B cell (primary cell): ENCODE data around the gene ZBTB44. TPM values are rescaled to one million over a fixed set of nuclear protein-coding genes. Genes with fewer than 3 reads are reported as not detected.

Experiments used
- ATAC-seq: fragments of 200-7000 bp; cut with Tn5 transposase; one replicate; pipeline ENCODE4 v1.10.0; 2021; ENCODE audit warnings: low read depth, mild to moderate bottlenecking, moderate number of reproducible peaks, moderate library complexity
- CTCF ChIA-PET: fragments of 350-600 bp; sonication (Branson Sonifier 250); formaldehyde crosslinking; loops from one replicate; lab custom pipeline; 2021; ENCODE audit warnings: antibody characterized with exemption, inconsistent platforms; lab: Charles Lee
- POLR2A ChIA-PET: fragments of 350-600 bp; sonication (Branson Sonifier 250); formaldehyde crosslinking; loops from one replicate; lab custom pipeline; 2021; ENCODE audit warnings: antibody characterized with exemption; lab: Charles Lee
- DNase-seq: peaks from one replicate; pipeline ENCODE4 v3.0.0; 2013
- H2AFZ ChIP-seq: 2 replicates; pipeline ENCODE4 v1.6.1; 2012; ENCODE audit warnings: mild to moderate bottlenecking, low read depth, low read length; ENCODE audit not compliant: insufficient read depth, poor library complexity, severe bottlenecking
- H3K27ac ChIP-seq, 2 donors: 1 replicate in 1 of 2; 2 replicates in 1 of 2; pipeline ENCODE4 v1.5.1; 2012 to 2013; ENCODE audit warnings: low read length in 2 of 2, mild to moderate bottlenecking in 2 of 2, moderate library complexity in 1 of 2
- H3K27me3 ChIP-seq, 4 experiments: fragments of 200-600 bp in 1 of 4; sonication (generic) in 1 of 4; replicated peaks in 1 of 4; 1 replicate in 2 of 4; 2 replicates in 2 of 4; pipeline versions ENCODE4 v1.6.1 to v1.7.0; 2013 to 2016; ENCODE audit warnings: low read length in 3 of 4, mild to moderate bottlenecking in 2 of 4, mixed read lengths in 1 of 4, moderate library complexity in 1 of 4; ENCODE audit not compliant: insufficient read depth in 4 of 4, control insufficient read depth in 3 of 4; ENCODE audit errors: control extremely low read depth in 1 of 4
- H3K36me3 ChIP-seq, 2 experiments: replicated peaks in 1 of 2; 1 replicate in 1 of 2; 2 replicates in 1 of 2; pipeline versions ENCODE4 v1.6.1 to v1.7.1; 2013; ENCODE audit warnings: low read length in 1 of 2; ENCODE audit not compliant: insufficient read depth in 2 of 2, control insufficient read depth in 1 of 2; ENCODE audit errors: control extremely low read depth in 1 of 2, extremely low read depth in 1 of 2
- H3K4me1 ChIP-seq, 2 donors: fragments of 200-600 bp in 1 of 2; sonication (generic) in 1 of 2; 1 replicate in 1 of 2; 2 replicates in 1 of 2; pipeline versions ENCODE4 v1.5.1 to v1.6.1; 2013 to 2017; ENCODE audit warnings: low read length in 2 of 2; ENCODE audit not compliant: control insufficient read depth in 2 of 2, insufficient read depth in 2 of 2
- H3K4me2 ChIP-seq: replicated peaks from 2 replicates; pipeline ENCODE3; 2012; ENCODE audit warnings: mild to moderate bottlenecking, low read depth, low read length; ENCODE audit not compliant: poor library complexity, severe bottlenecking
- H3K4me3 ChIP-seq, 5 experiments: fragments of 200-600 bp in 1 of 5; sonication (generic) in 1 of 5; 1 replicate in 3 of 5; 2 replicates in 2 of 5; pipeline versions ENCODE4 v1.5.1 to v1.7.0; 2011 to 2016; ENCODE audit warnings: low read length in 4 of 5, mild to moderate bottlenecking in 4 of 5, low read depth in 2 of 5, control low read depth in 1 of 5, moderate library complexity in 1 of 5; ENCODE audit not compliant: insufficient read depth in 1 of 5; ENCODE audit errors: control extremely low read depth in 1 of 5, extremely low read depth in 1 of 5
- H3K79me2 ChIP-seq: fragments of 200-600 bp; sonication (generic); one replicate; pipeline ENCODE4 v1.6.0; 2016; ENCODE audit warnings: low read length; ENCODE audit not compliant: control insufficient read depth, insufficient read depth
- H3K9ac ChIP-seq: fragments of 200-600 bp; sonication (generic); 2 replicates; pipeline ENCODE4 v1.6.1; 2017; ENCODE audit warnings: mild to moderate bottlenecking, low read length, moderate library complexity
- H3K9me3 ChIP-seq, 3 donors: one replicate each; pipeline versions ENCODE4 v1.6.1 to v1.7.1; 2013; ENCODE audit warnings: low read length in 2 of 3; ENCODE audit not compliant: control insufficient read depth in 2 of 3, insufficient read depth in 1 of 3; ENCODE audit errors: control extremely low read depth in 1 of 3
- H4K20me1 ChIP-seq: 2 replicates; pipeline ENCODE4 v1.6.0; 2012; ENCODE audit warnings: mild to moderate bottlenecking, low read length; ENCODE audit not compliant: insufficient read depth, control insufficient read depth, poor library complexity, severe bottlenecking
- H3K27ac Mint-ChIP-seq: one replicate; pipeline ENCODE4 v1.8.0; 2021; ENCODE audit warnings: mixed read lengths
- H3K27me3 Mint-ChIP-seq: one replicate; pipeline ENCODE4 v1.8.0; 2021; ENCODE audit warnings: mixed read lengths
- H3K4me1 Mint-ChIP-seq: one replicate; pipeline ENCODE4 v1.8.0; 2021; ENCODE audit warnings: mixed read lengths
- H3K4me3 Mint-ChIP-seq: one replicate; pipeline ENCODE4 v1.8.0; 2021; ENCODE audit warnings: mixed read lengths
- H3K9me3 Mint-ChIP-seq: one replicate; pipeline ENCODE4 v1.8.0; 2022; ENCODE audit warnings: mixed read lengths; ENCODE audit not compliant: insufficient read depth
- EZH2 ChIP-seq: IDR thresholded peaks from 2 replicates; pipeline ENCODE4 v1.6.1; 2012; ENCODE audit warnings: borderline replicate concordance, low read depth, mild to moderate bottlenecking, moderate library complexity, low read length; ENCODE audit not compliant: insufficient read depth, poor library complexity, severe bottlenecking
- WGBS: methylation state at CpG from one replicate; pipeline ENCODE4 v1.1.5; 2013; ENCODE audit warnings: missing lambda C conversion rate; ENCODE audit not compliant: insufficient coverage; 5-methylcytosine and 5-hydroxymethylcytosine counted together
- intact Hi-C: fragments of 100-400 bp; cut with micrococcal nuclease; formaldehyde crosslinking; loops from one replicate; pipeline ENCODE4 v1.10.0; 2022
- polyA plus RNA-seq: library from polyadenylated mRNA; depleted of rRNA; stranded (reverse); fragments of >200 nt; gene quantifications from 2 replicates; pipeline ENCODE4 v1.2.3, GENCODE V29; 2012
- total RNA-seq, 2 donors: library from RNA; stranded (reverse); fragments of 120-200 nt in 1 of 2; gene quantifications; 1 replicate in 1 of 2; 2 replicates in 1 of 2; pipeline versions ENCODE4 v1.2.3 to v1.2.4, GENCODE V29; 2013 to 2022
- TF ChIP-seq, protein P1 (sequence below): fragments of 200-600 bp; IDR thresholded peaks from one replicate; pipeline ENCODE4 v1.8.0; 2022; ENCODE audit warnings: antibody characterized with exemption, mild to moderate bottlenecking

The ZBTB44 gene
- total and polyA plus RNA-seq, 2 donors (not counting 1 experiment from before 2014, with no cell fraction given), result 23.3 to 89.4 TPM

DNA sequence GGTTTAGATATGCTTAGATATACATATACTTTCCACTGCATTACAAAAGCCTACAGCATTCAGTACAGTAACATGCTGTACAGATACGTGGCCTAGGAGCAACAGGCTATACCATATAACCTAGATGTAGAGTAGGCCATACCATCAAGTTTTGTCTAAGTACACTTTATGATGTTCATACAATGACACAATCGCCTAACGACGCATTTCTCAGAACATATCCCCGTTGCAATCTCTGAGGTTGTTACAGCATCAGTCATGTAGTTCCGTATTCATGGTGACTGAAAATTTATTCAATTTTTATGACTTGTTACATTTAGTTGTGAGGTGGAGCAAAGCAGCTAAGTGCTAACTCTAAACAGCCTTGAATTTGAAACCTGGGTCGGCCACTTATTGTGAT is 6.7 kb downstream of the ZBTB44 start:
- intact Hi-C loops, result no loop called here
- CTCF ChIA-PET, result no interaction called here
- H3K9ac ChIP-seq, result no peak overlapping the region
- Mint-ChIP-seq H3K9me3 (peaks cover 6% of the 10 kb centered on the region), H3K27me3 (no peaks in the 10 kb centered on the region), H3K4me1 (peaks cover 55% of the 10 kb centered on the region), H3K27ac (no peak overlapping the region), H3K4me3 (no peak overlapping the region)
- peaks cover 0 to 11% of the 10 kb centered on the region in 2 donors for H3K4me1 ChIP-seq
- POLR2A ChIA-PET, result no interaction called here
- H3K4me2 ChIP-seq, result no peak overlapping the region
- peaks cover 1 to 4% of the 10 kb centered on the region in 2 experiments for H3K36me3 ChIP-seq
- H4K20me1 ChIP-seq, result peaks cover 27% of the 10 kb centered on the region
- H3K9me3 ChIP-seq, result peaks cover 0 to 6% (median 0%) of the 10 kb centered on the region in 3 donors
- no peaks in the 10 kb centered on the region for H3K27me3 ChIP-seq
- ATAC-seq, result no peak
- H3K4me3 ChIP-seq, result no peak overlapping the region
- H2AFZ ChIP-seq, result no peak overlapping the region
- H3K79me2 ChIP-seq, result peaks cover 95% of the 10 kb centered on the region
- H3K27ac ChIP-seq, result no peak overlapping the region
- no peak for DNase-seq
- TF ChIP-seq, protein P1, sequence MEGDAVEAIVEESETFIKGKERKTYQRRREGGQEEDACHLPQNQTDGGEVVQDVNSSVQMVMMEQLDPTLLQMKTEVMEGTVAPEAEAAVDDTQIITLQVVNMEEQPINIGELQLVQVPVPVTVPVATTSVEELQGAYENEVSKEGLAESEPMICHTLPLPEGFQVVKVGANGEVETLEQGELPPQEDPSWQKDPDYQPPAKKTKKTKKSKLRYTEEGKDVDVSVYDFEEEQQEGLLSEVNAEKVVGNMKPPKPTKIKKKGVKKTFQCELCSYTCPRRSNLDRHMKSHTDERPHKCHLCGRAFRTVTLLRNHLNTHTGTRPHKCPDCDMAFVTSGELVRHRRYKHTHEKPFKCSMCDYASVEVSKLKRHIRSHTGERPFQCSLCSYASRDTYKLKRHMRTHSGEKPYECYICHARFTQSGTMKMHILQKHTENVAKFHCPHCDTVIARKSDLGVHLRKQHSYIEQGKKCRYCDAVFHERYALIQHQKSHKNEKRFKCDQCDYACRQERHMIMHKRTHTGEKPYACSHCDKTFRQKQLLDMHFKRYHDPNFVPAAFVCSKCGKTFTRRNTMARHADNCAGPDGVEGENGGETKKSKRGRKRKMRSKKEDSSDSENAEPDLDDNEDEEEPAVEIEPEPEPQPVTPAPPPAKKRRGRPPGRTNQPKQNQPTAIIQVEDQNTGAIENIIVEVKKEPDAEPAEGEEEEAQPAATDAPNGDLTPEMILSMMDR, result no peak
- TF ChIP-seq EZH2, result no peak
- WGBS, result no CpG with 5 or more reads among the region's 7 CpGs

DNA sequence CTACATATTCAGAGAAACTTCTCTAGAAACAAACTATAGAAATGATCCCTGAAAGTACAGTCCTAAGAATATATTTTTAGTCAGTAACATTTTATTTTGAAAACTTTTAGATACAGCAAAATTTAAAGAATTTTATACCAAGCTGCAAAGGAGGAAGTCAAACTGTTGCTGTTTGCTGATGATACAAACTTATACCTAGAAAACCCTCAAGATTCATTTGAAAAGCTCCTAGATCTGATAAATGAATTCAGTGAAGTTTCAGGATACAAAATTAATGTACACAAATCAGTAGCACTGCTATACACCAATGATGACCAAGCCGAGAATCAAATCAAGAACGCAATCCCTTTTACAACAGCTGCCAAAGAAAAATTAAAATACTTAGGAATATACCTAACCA is 10.1 kb downstream of the ZBTB44 start:
- no CpG with 5 or more reads among the region's 2 CpGs for WGBS
- TF ChIP-seq, protein P1, result no peak
- no peak for TF ChIP-seq EZH2
- ChIA-PET CTCF (interaction anchor here (1.5 kb wide), 1 partner anchor 92 kb away, joined by 3 read pairs; no protein-coding TSS in a partner anchor), POLR2A (no interaction called here)
- Histone ChIP-seq H3K4me2 (no peak overlapping the region), H3K4me1 (peaks cover 10 to 20% of the 10 kb centered on the region in 2 donors), H3K9me3 (peaks cover 0 to 6% (median 0%) of the 10 kb centered on the region in 3 donors), H3K9ac (no peak overlapping the region), H3K36me3 (peaks cover 1 to 4% of the 10 kb centered on the region in 2 experiments), H4K20me1 (peaks cover 36% of the 10 kb centered on the region), H3K79me2 (peaks cover 95% of the 10 kb centered on the region), H3K27ac (no peak overlapping the region), H3K4me3 (no peak overlapping the region), H3K27me3 (no peaks in the 10 kb centered on the region), H2AFZ (no peak overlapping the region)
- Mint-ChIP-seq H3K27me3 (no peaks in the 10 kb centered on the region), H3K27ac (no peak overlapping the region), H3K9me3 (peaks cover 6% of the 10 kb centered on the region), H3K4me3 (no peak overlapping the region), H3K4me1 (peaks cover 59% of the 10 kb centered on the region)
- DNase-seq (no peak), ATAC-seq (no peak)
- intact Hi-C loops, result no loop called here
